HFF-Myc (cell line): ENCODE data around the gene CNOT2.

ENCODE experiments used
- DNase-seq: peaks from one replicate; pipeline ENCODE4 v3.0.0-alpha.2; 2011; ENCODE audit warnings: low read depth; ENCODE audit errors: extremely low read depth
- H3K4me3 ChIP-seq: replicated peaks from 2 replicates; pipeline ENCODE4 v1.5.1; 2011; ENCODE audit warnings: low read depth, mild to moderate bottlenecking, control low read depth, low read length
- CTCF ChIP-seq: IDR thresholded peaks from 2 replicates; pipeline ENCODE4 v1.5.1; 2012; ENCODE audit warnings: mild to moderate bottlenecking, low read depth, low read length, control low read depth; ENCODE audit errors: missing control alignments

The CNOT2 gene

GRCh38 chr12:70249903-70250302 lies 6.7 kb downstream of the CNOT2 start:
- TF ChIP-seq CTCF, result no peak
- H3K4me3 ChIP-seq, result no peak overlapping the region
- no peak for DNase-seq

- H3K4me3 ChIP-seq, result no peak overlapping the region
- DNase-seq, result no peak
Observed at GRCh38 chr12:70251226-70251625, 8.0 kb downstream of the CNOT2 start.

GRCh38 chr12:70251661-70252060 lies 8.4 kb downstream of the CNOT2 start:
- no peak for DNase-seq
- H3K4me3 ChIP-seq, result no peak overlapping the region
- TF ChIP-seq CTCF, result no peak

More at GRCh38 chr12:70251226-70251625, 8.0 kb downstream of the CNOT2 start:
- TF ChIP-seq CTCF, result no peak

- TF ChIP-seq CTCF, result no peak
- no peak overlapping the region for H3K4me3 ChIP-seq
- DNase-seq, result no peak
Observed at GRCh38 chr12:70252832-70253231, 9.6 kb downstream of the CNOT2 start.

GRCh38 chr12:70254225-70254624 lies 11.0 kb downstream of the CNOT2 start:
- no peak for DNase-seq
- H3K4me3 ChIP-seq, result no peak overlapping the region
- TF ChIP-seq CTCF, result no peak

- no peak for TF ChIP-seq CTCF
- H3K4me3 ChIP-seq, result no peak overlapping the region
- no peak for DNase-seq
Observed at GRCh38 chr12:70254846-70255245, 11.6 kb downstream of the CNOT2 start.

- H3K4me3 ChIP-seq, result no peak overlapping the region
- TF ChIP-seq CTCF, result no peak
- no peak for DNase-seq
Observed at GRCh38 chr12:70255311-70255710, 12.1 kb downstream of the CNOT2 start.
